A549 treated with CORT108297 at 1 μM for 4 hours (cell line): ENCODE measurements around the gene CCNG2. TPM values are rescaled to one million over a fixed set of nuclear protein-coding genes. Genes with fewer than 3 reads are reported as not detected.

ENCODE experiments used
- total RNA-seq: library from RNA; stranded (reverse); fragments of 200-300 nt; extraction: Qiagen RNA extraction; gene quantifications from 5 replicates; pipeline ENCODE4 v1.2.3, GENCODE V29; 2022

Gene CCNG2
- 2.9 to 6.8 TPM (median 5.6 TPM) in 5 replicates for total RNA-seq

GRCh38 chr4:77156912-77157858 lies at the start of gene CCNG2:
TSS of gene CCNG2 (plus strand) at chr4:77157207. CDS start at chr4:77158533, 1,326 bp downstream.

Other genes starting within 250 kb of the CCNG2 start
- 26.7 to 38.8 TPM (median 33.8 TPM) in 5 replicates for gene SEPTIN11, start 207.5 kb upstream of the CCNG2 start, total RNA-seq
- gene CCNI, start 81.2 kb upstream of the CCNG2 start, total RNA-seq = 61.4 to 74.5 TPM (median 63.7 TPM) in 5 replicates